Astrocyte of the cerebellum (primary cell): ENCODE results near the gene ZXDC.

Source experiments
- DNase-seq: peaks from one replicate; pipeline ENCODE4 v3.0.0-alpha.2; 2011; ENCODE audit warnings: low read depth
- H3K4me3 ChIP-seq: 2 replicates; pipeline ENCODE4 v1.5.1; 2011; ENCODE audit warnings: mild to moderate bottlenecking, low read depth, low read length, moderate library complexity
- CTCF ChIP-seq: IDR thresholded peaks from 2 replicates; pipeline ENCODE4 v1.5.1; 2012; ENCODE audit warnings: low read length, low read depth, moderate library complexity, mild to moderate bottlenecking; ENCODE audit errors: missing control alignments
- in situ Hi-C: cut with HindIII; loops from 2 replicates; pipeline ENCODE4 v1.10.0; 2017; ENCODE audit warnings: low sequenced_read_pairs

Gene ZXDC

GRCh38 chr3:126432361-126433104 lies 43.2 kb downstream of the ZXDC start:
- no peak overlapping the region for H3K4me3 ChIP-seq
- no peak for TF ChIP-seq CTCF
- DNase-seq, result no peak
- in situ Hi-C loops, result no loop called here

- no peak for TF ChIP-seq CTCF
- H3K4me3 ChIP-seq, result no peak overlapping the region
- no peak for DNase-seq
- in situ Hi-C loops, result no loop called here
Observed at GRCh38 chr3:126431103-126431534, 44.6 kb downstream of the ZXDC start.

GRCh38 chr3:126424751-126425150 lies 50.9 kb downstream of the ZXDC start:
- TF ChIP-seq CTCF, result no peak
- DNase-seq, result no peak
- in situ Hi-C loops, result no loop called here

GRCh38 chr3:126424039-126424717 lies 51.5 kb downstream of the ZXDC start:
- in situ Hi-C loops, result no loop called here
- no peak for TF ChIP-seq CTCF
- H3K4me3 ChIP-seq, result no peak overlapping the region
- no peak for DNase-seq

More at GRCh38 chr3:126424751-126425150, 50.9 kb downstream of the ZXDC start:
- H3K4me3 ChIP-seq, result no peak overlapping the region

- H3K4me3 ChIP-seq, result no peak overlapping the region
- in situ Hi-C loops, result no loop called here
- TF ChIP-seq CTCF, result no peak
- DNase-seq, result no peak
Observed at GRCh38 chr3:126423191-126424038, 52.3 kb downstream of the ZXDC start.

GRCh38 chr3:126422571-126423091 lies 53.1 kb downstream of the ZXDC start:
- no peak overlapping the region for H3K4me3 ChIP-seq
- DNase-seq, result no peak
- in situ Hi-C loops, result no loop called here
- TF ChIP-seq CTCF, result no peak
